ENCODE results near the gene MEX3B. TPM values are rescaled to one million over a fixed set of nuclear protein-coding genes. Genes with fewer than 3 reads are reported as not detected.

The MEX3B gene
- total and polyA plus RNA-seq, 9 of the 15 experiments (the other 6 are each of a cell fraction or from before 2014, with no cell fraction given): 0.94 to 12.8 (median 3.6) TPM

GRCh38 chr15:82046666-82047452, 1.0 kb upstream of the MEX3B start (continued):
- TF ChIP-seq RAD21 (CRISPR knock-in tag; conservative IDR thresholded peaks at IDR 0.05 in 1 of 2, IDR thresholded peaks at IDR 0.05 in 1 of 2): peak; percentile 89 to 93
- peak; percentile 54; the same call in 1 of the 2 replicates for TF ChIP-seq CHD2 (IDR thresholded peaks at IDR 0.05; ENCODE audit: low read depth, low read length)
- peak in 1 of 2 experiments; percentile 77; a peak in 2 of 4 replicates for TF ChIP-seq TRIM24 (IDR thresholded peaks at IDR 0.05)
- no peak for TF ChIP-seq PCBP1 (IDR thresholded peaks at IDR 0.05; ENCODE audit: low read depth, low read length, poor library complexity, severe bottlenecking)
- TF ChIP-seq RNF2 (IDR thresholded peaks at IDR 0.05): no peak
- TF ChIP-seq RFX1 (IDR thresholded peaks at IDR 0.05): no peak
- TF ChIP-seq, protein P1, sequence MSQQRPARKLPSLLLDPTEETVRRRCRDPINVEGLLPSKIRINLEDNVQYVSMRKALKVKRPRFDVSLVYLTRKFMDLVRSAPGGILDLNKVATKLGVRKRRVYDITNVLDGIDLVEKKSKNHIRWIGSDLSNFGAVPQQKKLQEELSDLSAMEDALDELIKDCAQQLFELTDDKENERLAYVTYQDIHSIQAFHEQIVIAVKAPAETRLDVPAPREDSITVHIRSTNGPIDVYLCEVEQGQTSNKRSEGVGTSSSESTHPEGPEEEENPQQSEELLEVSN (IDR thresholded peaks at IDR 0.05; ENCODE audit: borderline replicate concordance in 1 of 2, extremely low read depth in 1 of 2, insufficient read depth in 1 of 2, insufficient read length in 1 of 2, low read depth in 1 of 2, low read length in 1 of 2, poor library complexity in 1 of 2, severe bottlenecking in 1 of 2): peak; percentile 26 to 57
- TF ChIP-seq CREB3 (tag; conservative IDR thresholded peaks at IDR 0.05; ENCODE audit: low read depth): peak; percentile 49; the same call in 1 of the 2 replicates
- TF ChIP-seq RBM17 (IDR thresholded peaks at IDR 0.05; ENCODE audit: borderline replicate concordance, low read depth, low read length): no peak
- TF ChIP-seq SMARCA5 (IDR thresholded peaks at IDR 0.05): no peak
- TF ChIP-seq, protein P2, sequence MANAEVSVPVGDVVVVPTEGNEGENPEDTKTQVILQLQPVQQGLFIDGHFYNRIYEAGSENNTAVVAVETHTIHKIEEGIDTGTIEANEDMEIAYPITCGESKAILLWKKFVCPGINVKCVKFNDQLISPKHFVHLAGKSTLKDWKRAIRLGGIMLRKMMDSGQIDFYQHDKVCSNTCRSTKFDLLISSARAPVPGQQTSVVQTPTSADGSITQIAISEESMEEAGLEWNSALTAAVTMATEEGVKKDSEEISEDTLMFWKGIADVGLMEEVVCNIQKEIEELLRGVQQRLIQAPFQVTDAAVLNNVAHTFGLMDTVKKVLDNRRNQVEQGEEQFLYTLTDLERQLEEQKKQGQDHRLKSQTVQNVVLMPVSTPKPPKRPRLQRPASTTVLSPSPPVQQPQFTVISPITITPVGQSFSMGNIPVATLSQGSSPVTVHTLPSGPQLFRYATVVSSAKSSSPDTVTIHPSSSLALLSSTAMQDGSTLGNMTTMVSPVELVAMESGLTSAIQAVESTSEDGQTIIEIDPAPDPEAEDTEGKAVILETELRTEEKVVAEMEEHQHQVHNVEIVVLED (CRISPR knock-in tag; IDR thresholded peaks at IDR 0.05): peak; percentile 88
- 0 out of 2 replicates have a peak, but pooled peaks have one; percentile 67 for TF ChIP-seq ERF (CRISPR knock-in tag; IDR thresholded peaks at IDR 0.05)
- TF ChIP-seq, protein P3, sequence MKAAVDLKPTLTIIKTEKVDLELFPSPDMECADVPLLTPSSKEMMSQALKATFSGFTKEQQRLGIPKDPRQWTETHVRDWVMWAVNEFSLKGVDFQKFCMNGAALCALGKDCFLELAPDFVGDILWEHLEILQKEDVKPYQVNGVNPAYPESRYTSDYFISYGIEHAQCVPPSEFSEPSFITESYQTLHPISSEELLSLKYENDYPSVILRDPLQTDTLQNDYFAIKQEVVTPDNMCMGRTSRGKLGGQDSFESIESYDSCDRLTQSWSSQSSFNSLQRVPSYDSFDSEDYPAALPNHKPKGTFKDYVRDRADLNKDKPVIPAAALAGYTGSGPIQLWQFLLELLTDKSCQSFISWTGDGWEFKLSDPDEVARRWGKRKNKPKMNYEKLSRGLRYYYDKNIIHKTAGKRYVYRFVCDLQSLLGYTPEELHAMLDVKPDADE (conservative IDR thresholded peaks at IDR 0.05; ENCODE audit: control insufficient read depth, low read depth, low read length): no peak; the same call in 1 of the 2 replicates
- TF ChIP-seq SMAD1 (IDR thresholded peaks at IDR 0.05; ENCODE audit: low read depth, low read length, partially characterized antibody): no peak
- TF ChIP-seq, protein P4, sequence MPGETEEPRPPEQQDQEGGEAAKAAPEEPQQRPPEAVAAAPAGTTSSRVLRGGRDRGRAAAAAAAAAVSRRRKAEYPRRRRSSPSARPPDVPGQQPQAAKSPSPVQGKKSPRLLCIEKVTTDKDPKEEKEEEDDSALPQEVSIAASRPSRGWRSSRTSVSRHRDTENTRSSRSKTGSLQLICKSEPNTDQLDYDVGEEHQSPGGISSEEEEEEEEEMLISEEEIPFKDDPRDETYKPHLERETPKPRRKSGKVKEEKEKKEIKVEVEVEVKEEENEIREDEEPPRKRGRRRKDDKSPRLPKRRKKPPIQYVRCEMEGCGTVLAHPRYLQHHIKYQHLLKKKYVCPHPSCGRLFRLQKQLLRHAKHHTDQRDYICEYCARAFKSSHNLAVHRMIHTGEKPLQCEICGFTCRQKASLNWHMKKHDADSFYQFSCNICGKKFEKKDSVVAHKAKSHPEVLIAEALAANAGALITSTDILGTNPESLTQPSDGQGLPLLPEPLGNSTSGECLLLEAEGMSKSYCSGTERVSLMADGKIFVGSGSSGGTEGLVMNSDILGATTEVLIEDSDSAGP (CRISPR knock-in tag; IDR thresholded peaks at IDR 0.05): peak; percentile 66; the same call in 1 of the 2 replicates
- TF ChIP-seq BRD9 (IDR thresholded peaks at IDR 0.05; ENCODE audit: low read depth, partially characterized antibody): no peak
- TF ChIP-seq MIER1 (IDR thresholded peaks at IDR 0.05; ENCODE audit: low read depth): no peak
- peak; percentile 80; the same call in 1 of the 2 replicates for TF ChIP-seq ZBTB1 (CRISPR knock-in tag; IDR thresholded peaks at IDR 0.05; ENCODE audit: borderline replicate concordance, low read depth)
- no peak for TF ChIP-seq RUNX1 (IDR thresholded peaks at IDR 0.05; ENCODE audit: low read depth)
- TF ChIP-seq ZNF146 (CRISPR knock-in tag; IDR thresholded peaks at IDR 0.05; ENCODE audit: unreplicated experiment): no peak
